H1 (cell line): ENCODE data around the gene ZNF423. TPM values are rescaled to one million over a fixed set of nuclear protein-coding genes. Genes with fewer than 3 reads are reported as not detected.

Source experiments
- CTCF ChIA-PET: fragments of 300-600 bp; sonication (Branson Sonifier 250); formaldehyde crosslinking; loops from one replicate; lab custom pipeline; 2021; ENCODE audit not compliant: partially characterized antibody; lab: Charles Lee
- POLR2A ChIA-PET: fragments of 300-600 bp; sonication (Branson Sonifier 250); formaldehyde crosslinking; loops from one replicate; lab custom pipeline; 2021; ENCODE audit warnings: inconsistent platforms; ENCODE audit not compliant: partially characterized antibody; lab: Charles Lee
- DNase-seq, 2 experiments: peaks; one replicate each; pipeline versions ENCODE4 v3.0.0 to v3.0.0-alpha.2; 2010 to 2022; ENCODE audit warnings: low spot score in 2 of 2, low read depth in 1 of 2, mixed read lengths in 1 of 2
- FAIRE-seq: peaks from 2 replicates; lab custom pipeline; 2011; peaks lifted over from hg19 to GRCh38; lab: Jason Lieb, UNC
- H2AFZ ChIP-seq: 2 replicates; pipeline ENCODE4 v1.8.1; 2012; ENCODE audit warnings: low read length, inconsistent platforms
- H2AK5ac ChIP-seq: 2 replicates; pipeline ENCODE4 v1.6.1; 2013; ENCODE audit warnings: low read depth, low read length
- H2BK120ac ChIP-seq: replicated peaks from 2 replicates; pipeline ENCODE3; 2013; ENCODE audit warnings: low read depth, low read length, inconsistent platforms
- H2BK12ac ChIP-seq: 2 replicates; pipeline ENCODE4 v1.6.1; 2013; ENCODE audit warnings: low read depth, low read length
- H2BK15ac ChIP-seq: 2 replicates; pipeline ENCODE4 v1.6.1; 2013; ENCODE audit warnings: low read length
- H2BK20ac ChIP-seq: 2 replicates; pipeline ENCODE4 v1.6.1; 2013; ENCODE audit warnings: low read length
- H2BK5ac ChIP-seq: 2 replicates; pipeline ENCODE4 v1.6.1; 2013; ENCODE audit warnings: low read depth, low read length
- H3K14ac ChIP-seq: 2 replicates; pipeline ENCODE4 v1.6.1; 2013; ENCODE audit warnings: inconsistent platforms; ENCODE audit not compliant: insufficient read length
- H3K18ac ChIP-seq: 2 replicates; pipeline ENCODE4 v1.6.1; 2013; ENCODE audit warnings: low read length; ENCODE audit errors: extremely low read depth
- H3K23ac ChIP-seq: 2 replicates; pipeline ENCODE4 v1.6.1; 2013; ENCODE audit warnings: inconsistent platforms; ENCODE audit not compliant: insufficient read length
- H3K23me2 ChIP-seq: 2 replicates; pipeline ENCODE4 v1.6.1; 2013; ENCODE audit warnings: low read depth, low read length
- H3K27ac ChIP-seq: 2 replicates; pipeline ENCODE4 v1.6.1; 2011; ENCODE audit warnings: low read depth, low read length, inconsistent platforms
- H3K27me3 ChIP-seq, 4 experiments: replicated peaks in 1 of 4; 1 replicate in 1 of 4; 2 replicates in 3 of 4; pipeline versions ENCODE4 v1.6.1 to v1.8.1; 2011 to 2013; ENCODE audit warnings: low read length in 3 of 4, mild to moderate bottlenecking in 3 of 4, inconsistent platforms in 2 of 4, mixed read lengths in 2 of 4, moderate library complexity in 1 of 4; ENCODE audit not compliant: control insufficient read depth in 3 of 4, insufficient read depth in 3 of 4; ENCODE audit errors: extremely low read depth in 1 of 4
- H3K36me3 ChIP-seq, 4 experiments: 2 replicates each; pipeline versions ENCODE4 v1.6.1 to v1.8.1; 2011 to 2013; ENCODE audit warnings: mild to moderate bottlenecking in 4 of 4, low read length in 3 of 4, moderate library complexity in 2 of 4, control low read depth in 1 of 4, inconsistent platforms in 1 of 4; ENCODE audit not compliant: insufficient read depth in 4 of 4, control insufficient read depth in 2 of 4
- H3K4ac ChIP-seq: replicated peaks from 2 replicates; pipeline ENCODE3; 2013; ENCODE audit warnings: low read length, low read depth, mixed read lengths, inconsistent platforms; ENCODE audit not compliant: insufficient read length
- H3K4me1 ChIP-seq, 4 experiments: replicated peaks in 1 of 4; 1 replicate in 1 of 4; 2 replicates in 3 of 4; pipeline versions ENCODE4 v1.6.1 to v1.8.1; 2011 to 2013; ENCODE audit warnings: low read length in 3 of 4, inconsistent platforms in 2 of 4, mixed read lengths in 1 of 4; ENCODE audit not compliant: insufficient read depth in 4 of 4, control insufficient read depth in 3 of 4
- H3K4me2 ChIP-seq, 2 experiments: 2 replicates each; pipeline versions ENCODE4 v1.6.1 to v1.8.1; 2011 to 2013; ENCODE audit warnings: low read depth in 2 of 2, low read length in 2 of 2, control low read depth in 1 of 2, inconsistent platforms in 1 of 2, mild to moderate bottlenecking in 1 of 2; ENCODE audit not compliant: insufficient read depth in 1 of 2
- H3K4me3 ChIP-seq, 4 experiments: fragments of 200-600, 300-600 bp in 1 of 4; sonication (generic), shearing (Covaris generic), sonication (Bioruptor Twin) in 1 of 4; 2 replicates each; pipeline versions ENCODE4 v1.5.1 to v1.8.1; 2011 to 2016; ENCODE audit warnings: low read length in 4 of 4, low read depth in 3 of 4, control low read depth in 2 of 4, inconsistent platforms in 2 of 4, mild to moderate bottlenecking in 2 of 4, mixed read lengths in 1 of 4, moderate library complexity in 1 of 4; ENCODE audit not compliant: insufficient read depth in 2 of 4; ENCODE audit errors: extremely low read depth in 1 of 4
- H3K56ac ChIP-seq: replicated peaks from 2 replicates; pipeline ENCODE3; 2013; ENCODE audit warnings: low read depth, mild to moderate bottlenecking, mixed read lengths, low read length, inconsistent platforms; ENCODE audit not compliant: insufficient read length
- H3K79me1 ChIP-seq: 2 replicates; pipeline ENCODE4 v1.6.1; 2013; ENCODE audit warnings: low read depth, low read length, control low read depth
- H3K79me2 ChIP-seq, 2 experiments: 2 replicates each; pipeline versions ENCODE4 v1.6.1 to v1.8.1; 2012 to 2013; ENCODE audit warnings: low read length in 2 of 2, mild to moderate bottlenecking in 2 of 2, inconsistent platforms in 1 of 2; ENCODE audit not compliant: insufficient read depth in 2 of 2, control insufficient read depth in 1 of 2
- H3K9ac ChIP-seq, 4 experiments: replicated peaks in 1 of 4; 1 replicate in 1 of 4; 2 replicates in 3 of 4; pipeline versions ENCODE4 v1.6.1 to v1.8.1; 2011 to 2013; ENCODE audit warnings: low read depth in 3 of 4, low read length in 3 of 4, control low read depth in 2 of 4, mild to moderate bottlenecking in 2 of 4, moderate library complexity in 2 of 4, inconsistent platforms in 1 of 4; ENCODE audit errors: extremely low read depth in 1 of 4
- H3K9me3 ChIP-seq, 2 experiments: 2 replicates each; pipeline versions ENCODE4 v1.6.1 to v1.8.1; 2012 to 2013; ENCODE audit warnings: mild to moderate bottlenecking in 2 of 2, moderate library complexity in 2 of 2, control low read depth in 1 of 2, inconsistent platforms in 1 of 2, low read depth in 1 of 2, low read length in 1 of 2, mixed read lengths in 1 of 2; ENCODE audit not compliant: insufficient read depth in 2 of 2
- H4K20me1 ChIP-seq, 2 experiments: replicated peaks in 1 of 2; 2 replicates each; pipeline versions ENCODE3 to v1.8.1; 2011 to 2013; ENCODE audit warnings: inconsistent platforms in 2 of 2, low read length in 2 of 2, mild to moderate bottlenecking in 1 of 2; ENCODE audit not compliant: insufficient read depth in 2 of 2, control insufficient read depth in 1 of 2
- H4K5ac ChIP-seq: 2 replicates; pipeline ENCODE4 v1.6.1; 2013; ENCODE audit warnings: low read length, low read depth, mixed read lengths, inconsistent platforms; ENCODE audit not compliant: insufficient read length
- H4K8ac ChIP-seq: 2 replicates; pipeline ENCODE4 v1.8.0; 2013; ENCODE audit warnings: mild to moderate bottlenecking, moderate library complexity, low read length, inconsistent platforms; ENCODE audit not compliant: insufficient read depth; ENCODE audit errors: extremely low read depth
- H4K91ac ChIP-seq: replicated peaks from 2 replicates; pipeline ENCODE3; 2013; ENCODE audit warnings: low read length, mixed read lengths, inconsistent platforms; ENCODE audit not compliant: insufficient read length
- CBX5 ChIP-seq: fragments of 300-800, 300-1000 bp; sonication (generic); IDR thresholded peaks from 2 replicates; pipeline ENCODE4 v1.7.1; 2016; ENCODE audit warnings: antibody characterized with exemption, low read length, low read depth
- GTF2F1 ChIP-seq: IDR thresholded peaks from 2 replicates; pipeline ENCODE4 v1.6.1; 2012; ENCODE audit warnings: low read depth, low read length, improper control_type of control experiment, borderline replicate concordance
- HDAC6 ChIP-seq: IDR thresholded peaks from one replicate; pipeline ENCODE4 v1.7.1; 2012; ENCODE audit warnings: low read depth, mild to moderate bottlenecking, inconsistent platforms, low read length, moderate library complexity
- NRF1 ChIP-seq: IDR thresholded peaks from 2 replicates; pipeline ENCODE4 v1.6.1; 2011; ENCODE audit warnings: mild to moderate bottlenecking, low read depth, low read length, improper control_type of control experiment
- RFX5 ChIP-seq: IDR thresholded peaks from 2 replicates; pipeline ENCODE4 v1.6.1; 2011; ENCODE audit warnings: low read depth, low read length, improper control_type of control experiment, borderline replicate concordance
- RXRA ChIP-seq: IDR thresholded peaks from 2 replicates; pipeline ENCODE4 v1.6.1; 2011; ENCODE audit warnings: low read depth, mild to moderate bottlenecking, low read length, moderate library complexity; ENCODE audit not compliant: insufficient read depth
- SRF ChIP-seq: IDR thresholded peaks from 2 replicates; pipeline ENCODE4 v1.6.1; 2011; ENCODE audit warnings: mild to moderate bottlenecking, low read depth, low read length, moderate library complexity
- SUZ12 ChIP-seq: fragments of 200-600 bp; sonication (generic); IDR thresholded peaks from 2 replicates; pipeline ENCODE4 v1.6.1; 2012; ENCODE audit warnings: mild to moderate bottlenecking, inconsistent platforms, low read length, moderate library complexity, mixed read lengths
- TAF1 ChIP-seq: IDR thresholded peaks from 2 replicates; pipeline ENCODE4 v1.6.1; 2011; ENCODE audit warnings: mild to moderate bottlenecking, low read depth, low read length
- TCF12 ChIP-seq: IDR thresholded peaks from 2 replicates; pipeline ENCODE4 v1.6.1; 2011; ENCODE audit warnings: low read depth, mild to moderate bottlenecking, low read length
- TEAD4 ChIP-seq: IDR thresholded peaks from 2 replicates; pipeline ENCODE4 v1.6.1; 2012; ENCODE audit warnings: low read depth, low read length, inconsistent platforms, mixed read lengths
- YY1 ChIP-seq: IDR thresholded peaks from 2 replicates; pipeline ENCODE4 v1.6.1; 2011; ENCODE audit warnings: low read depth, mild to moderate bottlenecking, low read length
- WGBS, 2 experiments: shearing (Covaris generic) in 1 of 2; methylation state at CpG; one replicate each; pipeline versions ENCODE4 v1.1.6 to v1.1.7; 2013 to 2015; ENCODE audit warnings: low lambda C conversion rate in 2 of 2, mixed read lengths in 2 of 2, inconsistent platforms in 1 of 2, low coverage in 1 of 2, missing lambda C conversion rate in 1 of 2; ENCODE audit not compliant: insufficient replicate concordance in 2 of 2, insufficient coverage in 1 of 2, insufficient read length in 1 of 2; ENCODE audit errors: extremely low coverage in 1 of 2, missing lambda C conversion rate in 1 of 2; 5-methylcytosine and 5-hydroxymethylcytosine counted together
- polyA plus RNA-seq, 7 experiments: library from polyadenylated mRNA; depleted of rRNA in 3 of 7; stranded (reverse) in 5 of 7; unstranded in 2 of 7; fragments of >200 nt in 5 of 7; fragments of 200-250 nt in 2 of 7; gene quantifications; 1 replicate in 5 of 7; 2 replicates in 1 of 7; 4 replicates in 1 of 7; pipeline versions ENCODE4 v1.2.1 to v1.2.3, GENCODE V29; 2011 to 2013; ENCODE audit warnings: missing spikeins in 2 of 7, mixed read lengths in 2 of 7
- total RNA-seq: library from RNA; stranded (reverse); fragmentation: NEBNext Ultra II Directional; extraction: Animal tissue kit (Norgen Biotek cat#: 25700); gene quantifications from 2 replicates; pipeline ENCODE4 v1.2.1, GENCODE V29; 2021

ZNF423 gene
- total and polyA plus RNA-seq, 2 of the 8 experiments (the other 6 are each of a cell fraction or from before 2014, with no cell fraction given) = 38.2 to 52.3 TPM

- TF ChIP-seq YY1 (no peak), TCF12 (no peak), SRF (no peak), TEAD4 (no peak), RFX5 (no peak), RXRA (no peak), NRF1 (no peak), HDAC6 (no peak), CBX5 (no peak), TAF1 (no peak), GTF2F1 (no peak), SUZ12 (no peak)
- no peaks in the 10 kb centered on the region for H3K36me3 ChIP-seq
- H4K8ac ChIP-seq = no peak overlapping the region
- H3K56ac ChIP-seq = no peak overlapping the region
- no peak overlapping the region; the same call in 1 of the 2 replicates for H2AK5ac ChIP-seq
- no peak overlapping the region for H3K9ac ChIP-seq
- H3K79me2 ChIP-seq = peaks cover 0 to 6% of the 10 kb centered on the region in 2 experiments; a peak in 1 of 4 replicates
- H4K20me1 ChIP-seq = peaks cover 0 to 5% of the 10 kb centered on the region in 2 experiments
- H3K4me2 ChIP-seq = no peak overlapping the region
- no peaks in the 10 kb centered on the region for H3K27me3 ChIP-seq
- H2BK5ac ChIP-seq = no peak overlapping the region
- no peaks in the 10 kb centered on the region for H3K4me1 ChIP-seq
- peaks cover 11% of the 10 kb centered on the region for H3K79me1 ChIP-seq
- no peak overlapping the region for H3K4me3 ChIP-seq
- DNase-seq (no peak), FAIRE-seq (no peak)
- no peak overlapping the region for H3K18ac ChIP-seq
- H2AFZ ChIP-seq = no peak overlapping the region
- H3K9me3 ChIP-seq = no peaks in the 10 kb centered on the region
- H2BK12ac ChIP-seq = no peak overlapping the region; the same call in 1 of the 2 replicates
- no peak overlapping the region for H3K27ac ChIP-seq
- POLR2A ChIA-PET = interaction anchor here (0.9 kb wide), 1 partner anchor 29 kb away, joined by 3 read pairs; no protein-coding TSS in a partner anchor
- H4K91ac ChIP-seq = no peak overlapping the region
- H3K4ac ChIP-seq = no peak overlapping the region
- no peak overlapping the region for H2BK20ac ChIP-seq
- H2BK15ac ChIP-seq = no peak overlapping the region
- no peak overlapping the region for H2BK120ac ChIP-seq
- no peak overlapping the region for H4K5ac ChIP-seq
- CTCF ChIA-PET = interaction anchor here (0.8 to 1.2 kb wide), 4 partner anchors 18 to 184 kb away, joined by 3 to 4 read pairs (median 4); no protein-coding TSS in a partner anchor
- no peaks in the 10 kb centered on the region for H3K23me2 ChIP-seq
- no peak overlapping the region for H3K14ac ChIP-seq
- WGBS, 2 experiments = 97% methylated on average over 8 of the region's 8 CpGs; no CpG with 5 or more reads in 1 of the 2 experiments
- H3K23ac ChIP-seq = no peak overlapping the region
These were observed 182.5 kb downstream of the ZNF423 start for GRCh38 chr16:49673442-49673841.
